ENCODE measurements around the gene GPD2. TPM values are rescaled to one million over a fixed set of nuclear protein-coding genes. Genes with fewer than 3 reads are reported as not detected.

Gene GPD2
- total and polyA plus RNA-seq, 5 donors = 6.0 to 22.3 (median 16.0) TPM

- Histone ChIP-seq H3K9me3 (ENCODE audit: control insufficient read depth, low read length) (no peaks in the 10 kb centered on the region), H3K27me3 (ENCODE audit: control insufficient read depth, insufficient read depth) (no peaks in the 10 kb centered on the region), H3K4me3 (ENCODE audit: low read length) (no peak overlapping the region), H3K4me1 (ENCODE audit: control insufficient read depth, insufficient read depth, low read length) (peaks cover 8% of the 10 kb centered on the region), H3K27ac (ENCODE audit: low read length) (no peak overlapping the region)
- ATAC-seq (peak; percentile 54 to 73), DNase-seq (no peak)
- intact Hi-C loops (cut with DNase I) = no loop called here
- 80% methylated on average over 8 of the region's 8 CpGs for WGBS
These were observed 21.6 kb downstream of the GPD2 start for GRCh38 chr2:156457523-156458517.

GRCh38 chr2:156459720-156460119 lies 23.5 kb downstream of the GPD2 start:
- ATAC-seq (peak; percentile 73 to 78), DNase-seq (no peak)
- WGBS = 53% methylated on average over 4 of the region's 4 CpGs
- Histone ChIP-seq H3K4me1 (ENCODE audit: control insufficient read depth, insufficient read depth, low read length) (peaks cover 8% of the 10 kb centered on the region), H3K4me3 (ENCODE audit: low read length) (no peak overlapping the region), H3K27me3 (ENCODE audit: control insufficient read depth, insufficient read depth) (no peaks in the 10 kb centered on the region), H3K9me3 (ENCODE audit: control insufficient read depth, low read length) (no peaks in the 10 kb centered on the region), H3K27ac (ENCODE audit: low read length) (no peak overlapping the region)
- intact Hi-C loops (cut with DNase I) = no loop called here

GRCh38 chr2:156464106-156464505 lies 27.9 kb downstream of the GPD2 start:
- Histone ChIP-seq H3K27ac (ENCODE audit: low read length) (no peak overlapping the region), H3K27me3 (ENCODE audit: control insufficient read depth, insufficient read depth) (no peaks in the 10 kb centered on the region), H3K9me3 (ENCODE audit: control insufficient read depth, low read length) (no peaks in the 10 kb centered on the region), H3K4me1 (ENCODE audit: control insufficient read depth, insufficient read depth, low read length) (peaks cover 2% of the 10 kb centered on the region), H3K4me3 (ENCODE audit: low read length) (no peak overlapping the region)
- ATAC-seq (no peak), DNase-seq (no peak)
- WGBS = 63% methylated on average over 1 of the region's 1 CpG
- intact Hi-C loops (cut with DNase I) = no loop called here

- intact Hi-C loops (cut with DNase I) = no loop called here
- Histone ChIP-seq H3K27me3 (ENCODE audit: control insufficient read depth, insufficient read depth) (no peaks in the 10 kb centered on the region), H3K4me1 (ENCODE audit: control insufficient read depth, insufficient read depth, low read length) (peaks cover 3% of the 10 kb centered on the region), H3K27ac (ENCODE audit: low read length) (no peak overlapping the region), H3K4me3 (ENCODE audit: low read length) (no peak overlapping the region), H3K9me3 (ENCODE audit: control insufficient read depth, low read length) (no peaks in the 10 kb centered on the region)
- no peak for ATAC-seq
- DNase-seq = no peak
- WGBS = 67% methylated on average over 2 of the region's 2 CpGs
These were observed 29.4 kb downstream of the GPD2 start for GRCh38 chr2:156465573-156465972.

GRCh38 chr2:156466739-156467405 lies 30.7 kb downstream of the GPD2 start:
- Histone ChIP-seq H3K27me3 (ENCODE audit: control insufficient read depth, insufficient read depth) (no peaks in the 10 kb centered on the region), H3K9me3 (ENCODE audit: control insufficient read depth, low read length) (no peaks in the 10 kb centered on the region), H3K4me3 (ENCODE audit: low read length) (peak overlapping the region; percentile 42), H3K27ac (ENCODE audit: low read length) (peak overlapping the region; percentile 80), H3K4me1 (ENCODE audit: control insufficient read depth, insufficient read depth, low read length) (peaks cover 3% of the 10 kb centered on the region)
- intact Hi-C loops (cut with DNase I) = no loop called here
- ATAC-seq (peak; percentile 96 to 97), DNase-seq (peak; percentile 53 to 75 (median 67))
- 32% methylated on average over 3 of the region's 3 CpGs for WGBS

- DNase-seq (no peak), ATAC-seq (no peak)
- intact Hi-C loops (cut with DNase I) = no loop called here
- Histone ChIP-seq H3K9me3 (ENCODE audit: control insufficient read depth, low read length) (no peaks in the 10 kb centered on the region), H3K27ac (ENCODE audit: low read length) (no peak overlapping the region), H3K4me1 (ENCODE audit: control insufficient read depth, insufficient read depth, low read length) (peaks cover 6% of the 10 kb centered on the region), H3K4me3 (ENCODE audit: low read length) (no peak overlapping the region), H3K27me3 (ENCODE audit: control insufficient read depth, insufficient read depth) (no peaks in the 10 kb centered on the region)
- 32% methylated on average over 8 of the region's 8 CpGs for WGBS
These were observed 34.9 kb downstream of the GPD2 start for GRCh38 chr2:156470975-156471583.

- no peak overlapping the region for H3K27ac ChIP-seq (ENCODE audit: low read length)
- ATAC-seq = no peak
- H3K4me3 ChIP-seq (ENCODE audit: low read length) = no peak overlapping the region
- no peaks in the 10 kb centered on the region for H3K27me3 ChIP-seq (ENCODE audit: control insufficient read depth, insufficient read depth)
- DNase-seq = no peak
- H3K4me1 ChIP-seq (ENCODE audit: control insufficient read depth, insufficient read depth, low read length) = peaks cover 6% of the 10 kb centered on the region
- H3K9me3 ChIP-seq (ENCODE audit: control insufficient read depth, low read length) = no peaks in the 10 kb centered on the region
- intact Hi-C loops (cut with DNase I) = no loop called here
These were observed 35.6 kb downstream of the GPD2 start for GRCh38 chr2:156471762-156472161.

GRCh38 chr2:156472686-156473085 lies 36.5 kb downstream of the GPD2 start:
- intact Hi-C loops (cut with DNase I) = no loop called here
- H3K27me3 ChIP-seq (ENCODE audit: control insufficient read depth, insufficient read depth) = no peaks in the 10 kb centered on the region
- ATAC-seq = no peak
- H3K4me3 ChIP-seq (ENCODE audit: low read length) = no peak overlapping the region
- no peak overlapping the region for H3K27ac ChIP-seq (ENCODE audit: low read length)
- H3K4me1 ChIP-seq (ENCODE audit: control insufficient read depth, insufficient read depth, low read length) = peaks cover 9% of the 10 kb centered on the region
- DNase-seq = no peak
- H3K9me3 ChIP-seq (ENCODE audit: control insufficient read depth, low read length) = no peaks in the 10 kb centered on the region

GRCh38 chr2:156473445-156473844 lies 37.3 kb downstream of the GPD2 start:
- ATAC-seq (no peak), DNase-seq (no peak)
- Histone ChIP-seq H3K27ac (ENCODE audit: low read length) (no peak overlapping the region), H3K4me3 (ENCODE audit: low read length) (no peak overlapping the region), H3K9me3 (ENCODE audit: control insufficient read depth, low read length) (no peaks in the 10 kb centered on the region), H3K27me3 (ENCODE audit: control insufficient read depth, insufficient read depth) (no peaks in the 10 kb centered on the region), H3K4me1 (ENCODE audit: control insufficient read depth, insufficient read depth, low read length) (peaks cover 9% of the 10 kb centered on the region)
- intact Hi-C loops (cut with DNase I) = no loop called here
- 90% methylated on average over 1 of the region's 1 CpG for WGBS

GRCh38 chr2:156474401-156474800 lies 38.2 kb downstream of the GPD2 start:
- ATAC-seq = no peak
- Histone ChIP-seq H3K27ac (ENCODE audit: low read length) (no peak overlapping the region), H3K4me3 (ENCODE audit: low read length) (no peak overlapping the region), H3K4me1 (ENCODE audit: control insufficient read depth, insufficient read depth, low read length) (peaks cover 9% of the 10 kb centered on the region), H3K27me3 (ENCODE audit: control insufficient read depth, insufficient read depth) (no peaks in the 10 kb centered on the region), H3K9me3 (ENCODE audit: control insufficient read depth, low read length) (no peaks in the 10 kb centered on the region)
- DNase-seq = no peak
- 92% methylated on average over 3 of the region's 3 CpGs for WGBS
- intact Hi-C loops (cut with DNase I) = no loop called here

Data from right cardiac atrium (tissue), 5 donors.